Uterus (tissue), 4 donors: ENCODE measurements around the gene ASTN1. TPM values are rescaled to one million over a fixed set of nuclear protein-coding genes. Genes with fewer than 3 reads are reported as not detected.

Experiments
- DNase-seq, 2 donors: peaks; one replicate each; pipeline ENCODE4 v3.0.0-alpha.2; 2019 to 2020
- H3K27ac ChIP-seq, 2 donors: fragments of 200-600 bp; sonication (generic); 1 replicate in 1 of 2; 2 replicates in 1 of 2; pipeline ENCODE4 v1.5.1; 2016 to 2018
- H3K27me3 ChIP-seq, 2 donors: fragments of 200-600 bp; sonication (generic); one replicate each; pipeline ENCODE4 v1.5.1; 2018 to 2019; ENCODE audit warnings: control low read depth in 1 of 2
- H3K36me3 ChIP-seq, 2 donors: fragments of 200-600 bp; sonication (generic); one replicate each; pipeline ENCODE4 v1.5.1; 2019; ENCODE audit warnings: control low read depth in 1 of 2
- H3K4me1 ChIP-seq, 2 donors: fragments of 200-600 bp; sonication (generic); one replicate each; pipeline ENCODE4 v1.5.1; 2018 to 2019; ENCODE audit warnings: control low read depth in 1 of 2
- H3K4me3 ChIP-seq, 2 donors: fragments of 200-600 bp; sonication (generic); 1 replicate in 1 of 2; 2 replicates in 1 of 2; pipeline ENCODE4 v1.5.1; 2018 to 2019; ENCODE audit warnings: mild to moderate bottlenecking in 1 of 2
- H3K9me3 ChIP-seq, 2 donors: fragments of 200-600 bp; sonication (generic); one replicate each; pipeline ENCODE4 v1.5.1; 2019; ENCODE audit warnings: control low read depth in 1 of 2
- CTCF ChIP-seq, 4 experiments: fragments of 200-600 bp in 2 of 4; fragments of 450-650 bp in 2 of 4; sonication (generic) in 2 of 4; IDR thresholded peaks; one replicate each; pipeline ENCODE4 v1.5.1; 2016 to 2019; ENCODE audit warnings: antibody characterized with exemption in 4 of 4, mild to moderate bottlenecking in 2 of 4, moderate library complexity in 1 of 4
- POLR2A ChIP-seq, 2 donors: fragments of 450-650 bp; IDR thresholded peaks; one replicate each; pipeline ENCODE4 v1.6.1; 2016; ENCODE audit warnings: antibody characterized with exemption in 2 of 2, mild to moderate bottlenecking in 1 of 2, moderate library complexity in 1 of 2
- intact Hi-C: fragments of 100-400 bp; cut with DNase I; formaldehyde crosslinking; loops from one replicate; pipeline ENCODE4 v1.15.1; 2023; ENCODE audit warnings: low total_unique reads
- total RNA-seq, 4 donors: library from RNA; depleted of rRNA in 3 of 4; stranded (reverse); fragments of >200 nt in 3 of 4; gene quantifications; one replicate each; pipeline versions ENCODE4 v1.1.0 to v1.2.4, GENCODE V29; 2014 to 2023
- donor health status: DM: yes; HTN: yes; CAD: no.

The ASTN1 gene
- total RNA-seq, 4 donors from 2014 or later = 0.29 to 42.7 (median 2.5) TPM

- intact Hi-C loops = no loop called here
- Histone ChIP-seq H3K4me3 (no peak overlapping the region), H3K27me3 (no peaks in the 10 kb centered on the region), H3K9me3 (no peaks in the 10 kb centered on the region), H3K27ac (no peak overlapping the region), H3K36me3 (no peaks in the 10 kb centered on the region), H3K4me1 (no peaks in the 10 kb centered on the region)
- TF ChIP-seq POLR2A (IDR thresholded peaks at IDR 0.05) (no peak), CTCF (IDR thresholded peaks at IDR 0.05) (no peak)
- DNase-seq = no peak
Observed at GRCh38 chr1:176964687-176965086, 199.8 kb downstream of the ASTN1 start.

- no peaks in the 10 kb centered on the region for H3K4me1 ChIP-seq
- H3K36me3 ChIP-seq = no peaks in the 10 kb centered on the region
- intact Hi-C loops = no loop called here
- TF ChIP-seq CTCF (IDR thresholded peaks at IDR 0.05) (no peak), POLR2A (IDR thresholded peaks at IDR 0.05) (no peak)
- no peak for DNase-seq
- H3K4me3 ChIP-seq = no peak overlapping the region
- no peaks in the 10 kb centered on the region for H3K27me3 ChIP-seq
- no peak overlapping the region for H3K27ac ChIP-seq
- no peaks in the 10 kb centered on the region for H3K9me3 ChIP-seq
Observed at GRCh38 chr1:176963181-176963580, 201.3 kb downstream of the ASTN1 start.

GRCh38 chr1:176961678-176962077 lies 202.8 kb downstream of the ASTN1 start:
- Histone ChIP-seq H3K36me3 (no peaks in the 10 kb centered on the region), H3K9me3 (no peaks in the 10 kb centered on the region), H3K4me1 (no peaks in the 10 kb centered on the region), H3K27me3 (no peaks in the 10 kb centered on the region), H3K4me3 (no peak overlapping the region), H3K27ac (no peak overlapping the region)
- TF ChIP-seq CTCF (IDR thresholded peaks at IDR 0.05) (no peak), POLR2A (IDR thresholded peaks at IDR 0.05) (no peak)
- intact Hi-C loops = no loop called here
- no peak for DNase-seq

- H3K36me3 ChIP-seq = no peaks in the 10 kb centered on the region
- no peak overlapping the region for H3K27ac ChIP-seq
- no peak overlapping the region for H3K4me3 ChIP-seq
- no peaks in the 10 kb centered on the region for H3K9me3 ChIP-seq
- DNase-seq = no peak
- intact Hi-C loops = no loop called here
- TF ChIP-seq POLR2A (IDR thresholded peaks at IDR 0.05) (no peak), CTCF (IDR thresholded peaks at IDR 0.05) (no peak)
- no peaks in the 10 kb centered on the region for H3K27me3 ChIP-seq
- no peaks in the 10 kb centered on the region for H3K4me1 ChIP-seq
Observed at GRCh38 chr1:176959191-176959820, 205.2 kb downstream of the ASTN1 start.

GRCh38 chr1:176957603-176958002 lies 206.9 kb downstream of the ASTN1 start:
- TF ChIP-seq CTCF (IDR thresholded peaks at IDR 0.05) = no peak
- no peak for TF ChIP-seq POLR2A (IDR thresholded peaks at IDR 0.05)
- no peaks in the 10 kb centered on the region for H3K4me1 ChIP-seq
- intact Hi-C loops = no loop called here
- H3K27me3 ChIP-seq = no peaks in the 10 kb centered on the region
- DNase-seq = no peak
- H3K27ac ChIP-seq = no peak overlapping the region
- no peak overlapping the region for H3K4me3 ChIP-seq
- H3K36me3 ChIP-seq = no peaks in the 10 kb centered on the region
- no peaks in the 10 kb centered on the region for H3K9me3 ChIP-seq
